ENCODE results near the gene NPTX1.
"Not testable (repeated sequence)": the region's sequence is repeated elsewhere in the genome, so short reads cannot be mapped to it uniquely, and the experiment has no call there.

The NPTX1 gene

GRCh38 chr17:80510132-80510531 is 33.7 kb upstream of the NPTX1 start:
- TF ChIP-seq CTCF (IDR thresholded peaks at IDR 0.05; ENCODE audit: extremely low read depth, missing control alignments): no peak
- DNase-seq (ENCODE audit: low spot score): no peak

GRCh38 chr17:80509311-80509710 is 32.9 kb upstream of the NPTX1 start:
- no peak for DNase-seq (ENCODE audit: low spot score)
- TF ChIP-seq CTCF (IDR thresholded peaks at IDR 0.05; ENCODE audit: extremely low read depth, missing control alignments): no peak

- no peak for TF ChIP-seq CTCF (IDR thresholded peaks at IDR 0.05; ENCODE audit: extremely low read depth, missing control alignments)
- no peak for DNase-seq (ENCODE audit: low spot score)
These were observed 31.6 kb upstream of the NPTX1 start for GRCh38 chr17:80507965-80508364.

- not testable (repeated sequence) for DNase-seq (ENCODE audit: low spot score)
These were observed 30.8 kb upstream of the NPTX1 start for GRCh38 chr17:80507177-80507576.

- no peak for TF ChIP-seq CTCF (IDR thresholded peaks at IDR 0.05; ENCODE audit: extremely low read depth, missing control alignments)
- DNase-seq (ENCODE audit: low spot score): no peak
These were observed 28.4 kb upstream of the NPTX1 start for GRCh38 chr17:80504686-80505413.

GRCh38 chr17:80503921-80504320 is 27.5 kb upstream of the NPTX1 start:
- TF ChIP-seq CTCF (IDR thresholded peaks at IDR 0.05; ENCODE audit: extremely low read depth, missing control alignments): no peak
- no peak for DNase-seq (ENCODE audit: low spot score)

GRCh38 chr17:80503031-80503430 is 26.6 kb upstream of the NPTX1 start:
- no peak for DNase-seq (ENCODE audit: low spot score)

More at GRCh38 chr17:80503031-80503430, 26.6 kb upstream of the NPTX1 start:
- no peak for TF ChIP-seq CTCF (IDR thresholded peaks at IDR 0.05; ENCODE audit: extremely low read depth, missing control alignments)

Data from GM20000 (cell line).